Body of pancreas (tissue), 4 donors: Measurements from ENCODE around the gene APMAP.

Experiments used
- POLR2A ChIP-seq, 3 donors: fragments of 450-650 bp; IDR thresholded peaks; one replicate each; pipeline ENCODE4 v1.6.1; 2016; ENCODE audit warnings: antibody characterized with exemption in 3 of 3, mild to moderate bottlenecking in 2 of 3
- TF ChIP-seq, protein P1 (sequence below), 7 experiments: fragments of 450-650 bp in 4 of 7; fragments of 200-600 bp in 3 of 7; sonication (generic) in 3 of 7; IDR thresholded peaks; one replicate each; pipeline ENCODE4 v1.5.1; 2016 to 2019; ENCODE audit warnings: antibody characterized with exemption in 7 of 7

- TF ChIP-seq, protein P1, sequence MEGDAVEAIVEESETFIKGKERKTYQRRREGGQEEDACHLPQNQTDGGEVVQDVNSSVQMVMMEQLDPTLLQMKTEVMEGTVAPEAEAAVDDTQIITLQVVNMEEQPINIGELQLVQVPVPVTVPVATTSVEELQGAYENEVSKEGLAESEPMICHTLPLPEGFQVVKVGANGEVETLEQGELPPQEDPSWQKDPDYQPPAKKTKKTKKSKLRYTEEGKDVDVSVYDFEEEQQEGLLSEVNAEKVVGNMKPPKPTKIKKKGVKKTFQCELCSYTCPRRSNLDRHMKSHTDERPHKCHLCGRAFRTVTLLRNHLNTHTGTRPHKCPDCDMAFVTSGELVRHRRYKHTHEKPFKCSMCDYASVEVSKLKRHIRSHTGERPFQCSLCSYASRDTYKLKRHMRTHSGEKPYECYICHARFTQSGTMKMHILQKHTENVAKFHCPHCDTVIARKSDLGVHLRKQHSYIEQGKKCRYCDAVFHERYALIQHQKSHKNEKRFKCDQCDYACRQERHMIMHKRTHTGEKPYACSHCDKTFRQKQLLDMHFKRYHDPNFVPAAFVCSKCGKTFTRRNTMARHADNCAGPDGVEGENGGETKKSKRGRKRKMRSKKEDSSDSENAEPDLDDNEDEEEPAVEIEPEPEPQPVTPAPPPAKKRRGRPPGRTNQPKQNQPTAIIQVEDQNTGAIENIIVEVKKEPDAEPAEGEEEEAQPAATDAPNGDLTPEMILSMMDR (IDR thresholded peaks at IDR 0.05) = no peak
- no peak for TF ChIP-seq POLR2A (IDR thresholded peaks at IDR 0.05)
Observed at GRCh38 chr20:25005220-25005619, 12.7 kb upstream of the APMAP start.
